Brain microvascular endothelial cell (primary cell): ENCODE data around the gene KRT76.

ENCODE experiments used
- DNase-seq: peaks from one replicate; pipeline ENCODE4 v3.0.0-alpha.2; 2020
- H3K27ac ChIP-seq: fragments of 250-450 bp; sonication (Bioruptor Pico); 2 replicates; pipeline ENCODE4 v1.5.1; 2020; ENCODE audit warnings: mild to moderate bottlenecking, moderate library complexity
- H3K27me3 ChIP-seq: fragments of 250-450 bp; sonication (Bioruptor Pico); replicated peaks from 2 replicates; pipeline ENCODE4 v1.5.1; 2020; ENCODE audit warnings: mild to moderate bottlenecking
- H3K36me3 ChIP-seq: fragments of 250-450 bp; sonication (Bioruptor Pico); replicated peaks from 2 replicates; pipeline ENCODE4 v1.5.1; 2020; ENCODE audit warnings: mild to moderate bottlenecking
- H3K4me3 ChIP-seq: 2 replicates; pipeline ENCODE4 v1.5.1; 2011; ENCODE audit warnings: low read depth, mild to moderate bottlenecking, control low read depth, low read length, moderate library complexity
- CTCF ChIP-seq: IDR thresholded peaks from 2 replicates; pipeline ENCODE4 v1.5.1; 2011; ENCODE audit warnings: low read depth, mild to moderate bottlenecking, moderate library complexity, low read length, control low read depth, inconsistent platforms; ENCODE audit errors: missing control alignments
- in situ Hi-C: cut with HindIII; loops from 2 replicates; pipeline ENCODE4 v1.10.0; 2017; ENCODE audit warnings: low sequenced_read_pairs, low pct_ligation_motif_present

KRT76 gene

GRCh38 chr12:52811191-52812072 is 34.3 kb upstream of the KRT76 start:
- Histone ChIP-seq H3K27me3 (no peaks in the 10 kb centered on the region), H3K4me3 (no peak overlapping the region), H3K27ac (no peak overlapping the region), H3K36me3 (no peaks in the 10 kb centered on the region)
- no peak for TF ChIP-seq CTCF
- no peak for DNase-seq
- in situ Hi-C loops, result no loop called here

- H3K27ac ChIP-seq, result no peak overlapping the region
- H3K27me3 ChIP-seq, result no peaks in the 10 kb centered on the region
- in situ Hi-C loops, result no loop called here
- no peak for DNase-seq
- TF ChIP-seq CTCF, result no peak
- no peaks in the 10 kb centered on the region for H3K36me3 ChIP-seq
- no peak overlapping the region for H3K4me3 ChIP-seq
These were observed 33.4 kb upstream of the KRT76 start for GRCh38 chr12:52810554-52810953.

GRCh38 chr12:52809166-52809565 is 32.0 kb upstream of the KRT76 start:
- Histone ChIP-seq H3K4me3 (no peak overlapping the region), H3K27me3 (no peaks in the 10 kb centered on the region), H3K36me3 (no peaks in the 10 kb centered on the region), H3K27ac (no peak overlapping the region)
- in situ Hi-C loops, result no loop called here
- no peak for TF ChIP-seq CTCF
- DNase-seq, result no peak

- Histone ChIP-seq H3K36me3 (no peaks in the 10 kb centered on the region), H3K27me3 (no peaks in the 10 kb centered on the region), H3K27ac (no peak overlapping the region), H3K4me3 (no peak overlapping the region)
- no peak for TF ChIP-seq CTCF
- in situ Hi-C loops, result no loop called here
- DNase-seq, result no peak
These were observed 31.5 kb upstream of the KRT76 start for GRCh38 chr12:52808573-52809160.

- Histone ChIP-seq H3K36me3 (no peaks in the 10 kb centered on the region), H3K4me3 (no peak overlapping the region), H3K27me3 (no peaks in the 10 kb centered on the region), H3K27ac (no peak overlapping the region)
- no peak for DNase-seq
- no peak for TF ChIP-seq CTCF
- in situ Hi-C loops, result no loop called here
These were observed 30.7 kb upstream of the KRT76 start for GRCh38 chr12:52807544-52808470.
